IMR-90 (cell line): ENCODE data around the gene SYCN. TPM values are rescaled to one million over a fixed set of nuclear protein-coding genes. Genes with fewer than 3 reads are reported as not detected.

Experiments
- ATAC-seq: fragments of 200-7000 bp; cut with Tn5 transposase; 2 replicates; pipeline ENCODE4 v1.9.1; 2020; ENCODE audit warnings: low read depth, mild to moderate bottlenecking, moderate library complexity
- BruUV-seq: library from RNA; stranded (reverse); fragments of 400-500 nt; replicated peaks from 2 replicates; lab custom pipeline; 2021; lab: Mats Ljungman, UMichigan
- CTCF ChIA-PET: fragments of 300-600 bp; formaldehyde crosslinking; extraction: SDS; loops from one replicate; lab custom pipeline; 2021; ENCODE audit warnings: antibody characterized with exemption; lab: Yijun Ruan, JAX
- POLR2A ChIA-PET: fragments of 300-600 bp; sonication (Branson Sonifier 250); formaldehyde crosslinking; loops from one replicate; lab custom pipeline; 2022; ENCODE audit warnings: antibody characterized with exemption; ENCODE audit not compliant: unreplicated experiment; lab: Charles Lee
- DNase-seq: peaks from one replicate; pipeline ENCODE4 v3.0.0; 2013
- H2AFZ ChIP-seq: replicated peaks from 2 replicates; pipeline ENCODE3; 2013; ENCODE audit warnings: low read length, mild to moderate bottlenecking; ENCODE audit not compliant: poor library complexity
- H2AK5ac ChIP-seq: 2 replicates; pipeline ENCODE4 v1.6.1; 2013; ENCODE audit warnings: low read depth, low read length, inconsistent platforms
- H2AK9ac ChIP-seq: replicated peaks from 2 replicates; pipeline ENCODE3; 2013; ENCODE audit warnings: mild to moderate bottlenecking, low read depth, low read length, moderate library complexity; ENCODE audit not compliant: poor library complexity
- H2BK120ac ChIP-seq: 2 replicates; pipeline ENCODE4 v1.6.1; 2013; ENCODE audit warnings: low read depth, low read length, inconsistent platforms
- H2BK15ac ChIP-seq: 3 replicates; pipeline ENCODE4 v1.6.1; 2013; ENCODE audit warnings: low read depth, low read length, inconsistent platforms
- H2BK20ac ChIP-seq: 2 replicates; pipeline ENCODE4 v1.6.1; 2013; ENCODE audit warnings: low read depth, mild to moderate bottlenecking, inconsistent platforms, low read length, moderate library complexity
- H2BK5ac ChIP-seq: 2 replicates; pipeline ENCODE4 v1.6.1; 2013; ENCODE audit warnings: mild to moderate bottlenecking, low read depth, low read length, inconsistent platforms; ENCODE audit not compliant: poor library complexity, severe bottlenecking
- H3K14ac ChIP-seq: replicated peaks from 2 replicates; pipeline ENCODE4 v1.6.1; 2013; ENCODE audit warnings: low read depth, low read length, inconsistent platforms
- H3K18ac ChIP-seq: 2 replicates; pipeline ENCODE4 v1.6.1; 2013; ENCODE audit warnings: low read depth, low read length, control low read depth
- H3K23ac ChIP-seq: 2 replicates; pipeline ENCODE4 v1.6.1; 2013; ENCODE audit warnings: low read depth, low read length, inconsistent platforms
- H3K27ac ChIP-seq: 2 replicates; pipeline ENCODE4 v1.5.1; 2013; ENCODE audit warnings: mild to moderate bottlenecking, control low read depth, low read length; ENCODE audit not compliant: insufficient read depth
- H3K27me3 ChIP-seq: 2 replicates; pipeline ENCODE4 v1.6.1; 2013; ENCODE audit warnings: low read length; ENCODE audit not compliant: control insufficient read depth, insufficient read depth
- H3K36me3 ChIP-seq: 2 replicates; pipeline ENCODE4 v1.6.1; 2013; ENCODE audit warnings: low read length, mixed read lengths; ENCODE audit not compliant: control insufficient read depth, insufficient read depth
- H3K4ac ChIP-seq: 2 replicates; pipeline ENCODE4 v1.6.1; 2013; ENCODE audit warnings: low read depth, low read length, inconsistent platforms
- H3K4me1 ChIP-seq: 2 replicates; pipeline ENCODE4 v1.6.1; 2013; ENCODE audit warnings: low read length, mixed read lengths; ENCODE audit not compliant: control insufficient read depth, insufficient read depth
- H3K4me2 ChIP-seq: 2 replicates; pipeline ENCODE4 v1.6.1; 2013; ENCODE audit warnings: low read depth, mild to moderate bottlenecking, control low read depth, low read length, moderate library complexity
- H3K4me3 ChIP-seq: 2 replicates; pipeline ENCODE4 v1.5.1; 2013; ENCODE audit warnings: low read depth, mild to moderate bottlenecking, control low read depth, low read length, moderate library complexity; ENCODE audit not compliant: insufficient read depth
- H3K56ac ChIP-seq: 2 replicates; pipeline ENCODE4 v1.6.1; 2013; ENCODE audit warnings: low read length, inconsistent platforms; ENCODE audit not compliant: insufficient read depth; ENCODE audit errors: extremely low read depth
- H3K79me1 ChIP-seq, 2 experiments: 2 replicates each; pipeline ENCODE4 v1.6.1; 2013; ENCODE audit warnings: low read length in 2 of 2, inconsistent platforms in 1 of 2, low read depth in 1 of 2
- H3K9ac ChIP-seq: 2 replicates; pipeline ENCODE4 v1.6.1; 2013; ENCODE audit warnings: low read depth, low read length, control low read depth
- H3K9me1 ChIP-seq: 2 replicates; pipeline ENCODE4 v1.6.1; 2013; ENCODE audit warnings: low read length, inconsistent platforms; ENCODE audit not compliant: insufficient read depth
- H3K9me3 ChIP-seq: 2 replicates; pipeline ENCODE4 v1.6.1; 2013; ENCODE audit warnings: low read length; ENCODE audit not compliant: control insufficient read depth, insufficient read depth
- H4K20me1 ChIP-seq: 2 replicates; pipeline ENCODE4 v1.6.1; 2013; ENCODE audit warnings: low read length, inconsistent platforms; ENCODE audit not compliant: insufficient read depth
- H4K5ac ChIP-seq: 2 replicates; pipeline ENCODE4 v1.6.1; 2013; ENCODE audit warnings: mild to moderate bottlenecking, low read depth, low read length, control low read depth
- H4K8ac ChIP-seq, 2 experiments: 2 replicates each; pipeline ENCODE4 v1.6.1; 2013; ENCODE audit warnings: low read depth in 2 of 2, low read length in 2 of 2, control low read depth in 1 of 2, inconsistent platforms in 1 of 2
- H4K91ac ChIP-seq: 2 replicates; pipeline ENCODE4 v1.6.1; 2013; ENCODE audit warnings: low read depth, low read length, inconsistent platforms; ENCODE audit not compliant: insufficient read depth
- BHLHE40 ChIP-seq: fragments of 150-350 bp; IDR thresholded peaks from 2 replicates; pipeline ENCODE4 v1.6.1; 2016; ENCODE audit warnings: mild to moderate bottlenecking, low read depth, low read length
- CEBPB ChIP-seq: IDR thresholded peaks from 2 replicates; pipeline ENCODE4 v1.6.1; 2012; ENCODE audit warnings: low read depth, low read length, improper control_type of control experiment
- CHD1 ChIP-seq: IDR thresholded peaks from 2 replicates; pipeline ENCODE4 v1.6.1; 2012; ENCODE audit warnings: low read depth, low read length, improper control_type of control experiment
- CTCF ChIP-seq: conservative IDR thresholded peaks from 2 replicates; pipeline ENCODE4 v1.5.1; 2012; ENCODE audit warnings: mild to moderate bottlenecking, low read depth, low read length, improper control_type of control experiment
- ELK1 ChIP-seq: fragments of 150-350 bp; IDR thresholded peaks from 2 replicates; pipeline ENCODE4 v1.6.1; 2016; ENCODE audit warnings: low read depth, mild to moderate bottlenecking, low read length, moderate library complexity, borderline replicate concordance
- MAFK ChIP-seq: IDR thresholded peaks from 2 replicates; pipeline ENCODE4 v1.6.1; 2012; ENCODE audit warnings: low read depth, low read length, improper control_type of control experiment
- MAZ ChIP-seq: IDR thresholded peaks from 2 replicates; pipeline ENCODE4 v1.6.1; 2012; ENCODE audit warnings: low read depth, mild to moderate bottlenecking, low read length, improper control_type of control experiment, moderate library complexity, borderline replicate concordance
- MXI1 ChIP-seq: IDR thresholded peaks from 2 replicates; pipeline ENCODE4 v1.6.1; 2012; ENCODE audit warnings: low read depth, mild to moderate bottlenecking, low read length, moderate library complexity, borderline replicate concordance
- NFE2L2 ChIP-seq: fragments of 150-350 bp; IDR thresholded peaks from 2 replicates; pipeline ENCODE4 v1.6.1; 2016; ENCODE audit warnings: low read depth, mild to moderate bottlenecking, low read length
- POLR2A ChIP-seq: IDR thresholded peaks from 2 replicates; pipeline ENCODE4 v1.6.1; 2012; ENCODE audit warnings: mild to moderate bottlenecking, low read depth, low read length
- RAD21 ChIP-seq: IDR thresholded peaks from 2 replicates; pipeline ENCODE4 v1.6.1; 2012; ENCODE audit warnings: low read length, improper control_type of control experiment
- WGBS, 2 experiments: methylation state at CpG; one replicate each; pipeline versions ENCODE4 v1.1.5 to v1.1.7; 2013; ENCODE audit warnings: missing lambda C conversion rate in 2 of 2; ENCODE audit not compliant: insufficient read length in 1 of 2; ENCODE audit errors: extremely low coverage in 2 of 2; 5-methylcytosine and 5-hydroxymethylcytosine counted together
- dilution Hi-C: fragments of 300-500 bp; cut with HindIII; formaldehyde crosslinking; loops from one replicate; pipeline ENCODE4 v1.14.3; 2018; ENCODE audit warnings: low sequenced_read_pairs; ENCODE audit not compliant: unreplicated experiment
- in situ Hi-C: fragments of 300-500 bp; cut with MboI; formaldehyde crosslinking; loops from 3 replicates; pipeline ENCODE4 v1.14.3; 2019; ENCODE audit warnings: low sequenced_read_pairs, inconsistent platforms, mixed read lengths
- intact Hi-C: fragments of 100-400 bp; cut with micrococcal nuclease; formaldehyde crosslinking; loops from 2 replicates; pipeline ENCODE4 v1.10.0; 2022
- polyA plus RNA-seq, 3 experiments: library from polyadenylated mRNA; depleted of rRNA; stranded (reverse); fragments of >200 nt; gene quantifications; 2 replicates each; pipeline ENCODE4 v1.2.3, GENCODE V29; 2012; ENCODE audit warnings: low replicate concordance in 1 of 3
- total RNA-seq: library from RNA; depleted of rRNA; stranded (reverse); fragments of >200 nt; gene quantifications from 2 replicates; pipeline ENCODE4 v1.2.3, GENCODE V29; 2012

The SYCN gene
- total and polyA plus RNA-seq, 2 of the 4 experiments (the other 2 are of a cell fraction) = not detected

GRCh38 chr19:39205449-39205764 is 1.3 kb upstream of the SYCN start:
- no peak overlapping the region for H4K8ac ChIP-seq
- no peak overlapping the region for H3K18ac ChIP-seq
- H2BK120ac ChIP-seq = no peak overlapping the region
- ChIA-PET POLR2A (no interaction called here), CTCF (no interaction called here)
- no peak overlapping the region for H4K91ac ChIP-seq
- H3K14ac ChIP-seq = no peak overlapping the region
- TF ChIP-seq NFE2L2 (no peak), BHLHE40 (no peak), CTCF (no peak), MXI1 (no peak), RAD21 (no peak), ELK1 (no peak), POLR2A (no peak), CEBPB (no peak), MAZ (no peak), CHD1 (no peak), MAFK (no peak)
- H2BK15ac ChIP-seq = no peak overlapping the region
- dilution Hi-C loops = no loop called here
- no peak overlapping the region for H2AFZ ChIP-seq
- H3K56ac ChIP-seq = no peak overlapping the region
- H3K9me3 ChIP-seq = no peaks in the 10 kb centered on the region
- H4K5ac ChIP-seq = no peak overlapping the region
- DNase-seq (no peak), ATAC-seq (no peak)
- H3K9ac ChIP-seq = no peak overlapping the region
- H3K9me1 ChIP-seq = no peaks in the 10 kb centered on the region
- H3K27me3 ChIP-seq = peaks cover 44% of the 10 kb centered on the region
- no TSS peak for BruUV-seq
- no peaks in the 10 kb centered on the region for H3K36me3 ChIP-seq
- no CpG with 5 or more reads among the region's 3 CpGs for WGBS, 2 experiments
- no peak overlapping the region for H2BK20ac ChIP-seq
- no peaks in the 10 kb centered on the region for H4K20me1 ChIP-seq
- no peak overlapping the region for H2BK5ac ChIP-seq
- H3K4ac ChIP-seq = no peak overlapping the region
- intact Hi-C loops = no loop called here
- in situ Hi-C loops = loop anchor here (25.0 kb wide), 1 partner anchor 743 kb away; no protein-coding TSS in a partner anchor
- H2AK9ac ChIP-seq = no peak overlapping the region
- H3K4me1 ChIP-seq = no peaks in the 10 kb centered on the region
- no peak overlapping the region for H3K23ac ChIP-seq
- H3K4me2 ChIP-seq = no peak overlapping the region
- no peaks in the 10 kb centered on the region for H3K79me1 ChIP-seq
- H3K27ac ChIP-seq = no peak overlapping the region
- no peak overlapping the region for H3K4me3 ChIP-seq
- H2AK5ac ChIP-seq = no peak overlapping the region
